Measurements from ENCODE around the gene DLGAP3. TPM values are rescaled to one million over a fixed set of nuclear protein-coding genes. Genes with fewer than 3 reads are reported as not detected.
"Not testable (repeated sequence)": the region's sequence is repeated elsewhere in the genome, so short reads cannot be mapped to it uniquely, and the experiment has no call there.

The DLGAP3 gene
- total RNA-seq, 1 experiment from 2014 or later = not detected

DNA sequence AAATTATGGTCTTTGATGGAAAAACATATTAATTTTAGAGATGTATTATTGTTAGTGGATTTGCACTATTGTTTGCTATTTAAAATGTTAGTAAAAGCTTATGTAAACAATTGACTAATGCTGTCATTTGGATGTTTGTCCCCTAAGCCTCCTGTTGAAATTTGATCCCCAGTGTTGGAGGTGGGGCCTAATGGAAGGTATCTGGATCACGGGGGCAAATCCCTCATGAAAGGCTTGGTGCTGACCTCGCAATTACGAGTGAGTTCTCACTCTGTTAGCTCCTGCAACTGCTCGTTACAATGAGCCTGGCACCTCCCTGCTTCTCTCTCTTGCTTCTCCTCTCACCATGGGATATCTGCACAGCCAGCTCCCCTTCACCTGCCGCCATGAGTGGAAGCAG, 41.4 kb upstream of the DLGAP3 start:
- Histone ChIP-seq H3K27me3 (replicated peaks; ENCODE audit: insufficient read depth, low read depth, low read length, poor library complexity) (no peaks in the 10 kb centered on the region), H3K4me1 (ENCODE audit: insufficient read depth, low read length, poor library complexity, severe bottlenecking) (no peaks in the 10 kb centered on the region), H3K27ac (ENCODE audit: low read depth, low read length, poor library complexity, severe bottlenecking) (no peak overlapping the region), H3K9me3 (ENCODE audit: low read depth, low read length, poor library complexity, severe bottlenecking) (peaks cover 3% of the 10 kb centered on the region), H3K4me3 (ENCODE audit: low read depth, low read length, poor library complexity, severe bottlenecking) (no peak overlapping the region), H3K36me3 (ENCODE audit: insufficient read depth, low read length, poor library complexity, severe bottlenecking) (no peaks in the 10 kb centered on the region)
- ChIA-PET CTCF (no interaction called here), POLR2A (ENCODE audit: low non-redundant PET) (no interaction called here)
- TF ChIP-seq, protein P1, sequence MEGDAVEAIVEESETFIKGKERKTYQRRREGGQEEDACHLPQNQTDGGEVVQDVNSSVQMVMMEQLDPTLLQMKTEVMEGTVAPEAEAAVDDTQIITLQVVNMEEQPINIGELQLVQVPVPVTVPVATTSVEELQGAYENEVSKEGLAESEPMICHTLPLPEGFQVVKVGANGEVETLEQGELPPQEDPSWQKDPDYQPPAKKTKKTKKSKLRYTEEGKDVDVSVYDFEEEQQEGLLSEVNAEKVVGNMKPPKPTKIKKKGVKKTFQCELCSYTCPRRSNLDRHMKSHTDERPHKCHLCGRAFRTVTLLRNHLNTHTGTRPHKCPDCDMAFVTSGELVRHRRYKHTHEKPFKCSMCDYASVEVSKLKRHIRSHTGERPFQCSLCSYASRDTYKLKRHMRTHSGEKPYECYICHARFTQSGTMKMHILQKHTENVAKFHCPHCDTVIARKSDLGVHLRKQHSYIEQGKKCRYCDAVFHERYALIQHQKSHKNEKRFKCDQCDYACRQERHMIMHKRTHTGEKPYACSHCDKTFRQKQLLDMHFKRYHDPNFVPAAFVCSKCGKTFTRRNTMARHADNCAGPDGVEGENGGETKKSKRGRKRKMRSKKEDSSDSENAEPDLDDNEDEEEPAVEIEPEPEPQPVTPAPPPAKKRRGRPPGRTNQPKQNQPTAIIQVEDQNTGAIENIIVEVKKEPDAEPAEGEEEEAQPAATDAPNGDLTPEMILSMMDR (conservative IDR thresholded peaks at IDR 0.05; ENCODE audit: low read depth, low read length) = no peak
- TF ChIP-seq EZH2 (IDR thresholded peaks at IDR 0.05; ENCODE audit: borderline replicate concordance, low read depth, low read length, poor library complexity, severe bottlenecking) = no peak
- no peak for DNase-seq (ENCODE audit: low spot score)
- BruUV-seq (replicated peaks) = no TSS peak
- intact Hi-C loops (cut with micrococcal nuclease; ENCODE audit: unreplicated experiment) = no loop called here

DNA sequence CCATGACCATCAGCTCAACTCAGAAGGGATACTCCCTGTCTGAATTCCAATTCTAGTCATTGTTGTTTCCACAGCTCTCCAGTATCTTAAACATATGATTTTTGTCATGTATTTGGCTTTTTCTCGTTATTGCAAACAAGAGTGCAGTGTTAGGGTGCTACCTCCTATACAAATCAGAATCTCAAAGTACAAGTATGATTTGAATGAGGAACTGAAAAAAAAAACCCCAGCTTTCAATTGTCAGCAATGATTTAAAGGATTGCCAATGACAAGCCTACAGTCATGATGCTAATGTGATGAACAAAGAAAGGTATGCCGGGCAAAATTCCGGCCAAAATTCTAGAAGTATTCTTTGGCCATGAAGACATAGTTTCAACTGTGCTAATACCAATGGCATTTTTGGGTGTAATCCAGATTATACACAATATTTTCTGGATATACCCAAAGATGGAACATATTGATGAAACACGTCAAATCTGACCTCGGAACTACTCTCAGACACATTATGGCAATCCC, 40.8 kb upstream of the DLGAP3 start:
- TF ChIP-seq EZH2 (IDR thresholded peaks at IDR 0.05; ENCODE audit: borderline replicate concordance, low read depth, low read length, poor library complexity, severe bottlenecking) = no peak
- TF ChIP-seq, protein P1 (conservative IDR thresholded peaks at IDR 0.05; ENCODE audit: low read depth, low read length) = no peak
- no peaks in the 10 kb centered on the region for H3K4me1 ChIP-seq (ENCODE audit: insufficient read depth, low read length, poor library complexity, severe bottlenecking)
- DNase-seq (ENCODE audit: low spot score) = no peak
- H3K27me3 ChIP-seq (replicated peaks; ENCODE audit: insufficient read depth, low read depth, low read length, poor library complexity) = no peaks in the 10 kb centered on the region
- no TSS peak for BruUV-seq (replicated peaks)
- intact Hi-C loops (cut with micrococcal nuclease; ENCODE audit: unreplicated experiment) = no loop called here
- H3K36me3 ChIP-seq (ENCODE audit: insufficient read depth, low read length, poor library complexity, severe bottlenecking) = no peaks in the 10 kb centered on the region
- no peak overlapping the region for H3K27ac ChIP-seq (ENCODE audit: low read depth, low read length, poor library complexity, severe bottlenecking)
- ChIA-PET POLR2A (ENCODE audit: low non-redundant PET) (no interaction called here), CTCF (no interaction called here)
- H3K4me3 ChIP-seq (ENCODE audit: low read depth, low read length, poor library complexity, severe bottlenecking) = no peak overlapping the region
- peaks cover 3% of the 10 kb centered on the region for H3K9me3 ChIP-seq (ENCODE audit: low read depth, low read length, poor library complexity, severe bottlenecking)

DNA sequence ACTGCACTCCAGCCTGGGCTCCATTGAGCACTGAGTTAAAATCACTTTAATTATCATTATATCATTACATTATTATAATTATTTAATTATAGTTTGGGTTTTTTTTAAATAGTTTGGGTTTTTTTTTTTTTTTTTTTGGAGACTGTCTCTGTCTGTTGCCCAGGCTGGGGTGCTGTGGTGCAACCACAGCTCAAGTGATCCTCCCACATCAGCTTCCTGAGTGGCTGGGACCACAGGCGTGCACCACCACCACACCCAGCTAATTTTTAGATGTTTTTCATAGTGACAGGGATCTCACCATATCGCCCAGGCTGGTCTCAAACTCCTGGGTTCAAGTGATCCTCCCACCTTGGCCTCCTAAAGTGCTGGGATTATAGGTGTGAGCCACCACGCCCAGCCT, 38.8 kb upstream of the DLGAP3 start:
- H3K36me3 ChIP-seq (ENCODE audit: insufficient read depth, low read length, poor library complexity, severe bottlenecking); H3K4me1 ChIP-seq (ENCODE audit: insufficient read depth, low read length, poor library complexity, severe bottlenecking); intact Hi-C loops (cut with micrococcal nuclease; ENCODE audit: unreplicated experiment); BruUV-seq (replicated peaks); H3K9me3 ChIP-seq (ENCODE audit: low read depth, low read length, poor library complexity, severe bottlenecking); H3K4me3 ChIP-seq (ENCODE audit: low read depth, low read length, poor library complexity, severe bottlenecking); POLR2A ChIA-PET (ENCODE audit: low non-redundant PET); DNase-seq (ENCODE audit: low spot score); H3K27me3 ChIP-seq (replicated peaks; ENCODE audit: insufficient read depth, low read depth, low read length, poor library complexity); CTCF ChIA-PET; H3K27ac ChIP-seq (ENCODE audit: low read depth, low read length, poor library complexity, severe bottlenecking): not testable (repeated sequence)

DNA sequence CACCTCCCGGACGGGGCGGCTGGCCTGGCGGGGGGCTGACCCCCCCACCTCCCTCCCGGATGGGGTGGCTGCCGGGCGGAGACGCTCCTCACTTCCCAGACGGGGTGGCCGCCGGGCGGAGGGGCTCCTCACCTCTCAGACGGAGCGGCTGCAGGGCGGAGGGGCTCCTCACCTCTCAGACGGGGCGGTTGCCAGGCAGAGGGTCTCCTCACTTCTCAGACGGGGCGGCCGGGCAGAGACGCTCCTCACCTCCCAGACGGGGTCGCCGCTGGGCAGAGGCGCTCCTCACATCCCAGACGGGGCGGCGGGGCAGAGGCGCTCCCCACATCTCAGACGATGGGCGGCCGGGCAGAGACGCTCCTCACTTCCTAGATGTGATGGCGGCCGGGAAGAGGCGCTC, 38.2 kb upstream of the DLGAP3 start:
- H3K27me3 ChIP-seq (replicated peaks; ENCODE audit: insufficient read depth, low read depth, low read length, poor library complexity); CTCF ChIA-PET; H3K4me3 ChIP-seq (ENCODE audit: low read depth, low read length, poor library complexity, severe bottlenecking); H3K27ac ChIP-seq (ENCODE audit: low read depth, low read length, poor library complexity, severe bottlenecking); DNase-seq (ENCODE audit: low spot score); BruUV-seq (replicated peaks); H3K9me3 ChIP-seq (ENCODE audit: low read depth, low read length, poor library complexity, severe bottlenecking); H3K4me1 ChIP-seq (ENCODE audit: insufficient read depth, low read length, poor library complexity, severe bottlenecking); intact Hi-C loops (cut with micrococcal nuclease; ENCODE audit: unreplicated experiment); POLR2A ChIA-PET (ENCODE audit: low non-redundant PET); H3K36me3 ChIP-seq (ENCODE audit: insufficient read depth, low read length, poor library complexity, severe bottlenecking): not testable (repeated sequence)
